ENCODE data around the gene WDTC1. TPM values are rescaled to one million over a fixed set of nuclear protein-coding genes. Genes with fewer than 3 reads are reported as not detected.

Gene WDTC1
- total RNA-seq, 2 donors from 2014 or later = 22.7 to 28.3 TPM

- intact Hi-C loops (cut with DNase I) = no loop called here
- no peaks in the 10 kb centered on the region for H3K36me3 ChIP-seq (replicated peaks in 1 of 2; ENCODE audit: insufficient read depth in 1 of 2, low read depth in 2 of 2)
- WGBS, 2 donors = 18 to 38% methylated on average over 5 of the region's 5 CpGs
- TF ChIP-seq CTCF (IDR thresholded peaks at IDR 0.05) (no peak), POLR2A (IDR thresholded peaks at IDR 0.05) (no peak)
- ATAC-seq = no peak
- peaks cover 27% of the 10 kb centered on the region for H3K4me1 ChIP-seq
- H3K27ac ChIP-seq = peak overlapping the region; percentile 69 to 85 (median 82)
- H3K27me3 ChIP-seq = no peaks in the 10 kb centered on the region
- DNase-seq = no peak
- no peaks in the 10 kb centered on the region for H3K9me3 ChIP-seq
- H3K4me3 ChIP-seq = peak overlapping the region; percentile 37 to 63
Observed at GRCh38 chr1:27343639-27344025, 109.2 kb downstream of the WDTC1 start.

GRCh38 chr1:27345272-27345671 is 110.8 kb downstream of the WDTC1 start:
- TF ChIP-seq CTCF (IDR thresholded peaks at IDR 0.05) = no peak
- TF ChIP-seq POLR2A (IDR thresholded peaks at IDR 0.05) = no peak
- Histone ChIP-seq H3K27ac (no peak overlapping the region), H3K4me1 (peaks cover 43% of the 10 kb centered on the region), H3K4me3 (no peak overlapping the region), H3K36me3 (replicated peaks in 1 of 2; ENCODE audit: insufficient read depth in 1 of 2, low read depth in 2 of 2) (no peaks in the 10 kb centered on the region), H3K27me3 (no peaks in the 10 kb centered on the region), H3K9me3 (no peaks in the 10 kb centered on the region)
- intact Hi-C loops (cut with DNase I) = no loop called here
- ATAC-seq = no peak
- DNase-seq = no peak
- 94 to 96% methylated on average over 9 to 12 of the region's 12 CpGs for WGBS, 2 donors

GRCh38 chr1:27346357-27346756 is 111.9 kb downstream of the WDTC1 start:
- Histone ChIP-seq H3K27me3 (no peaks in the 10 kb centered on the region), H3K4me3 (no peak overlapping the region), H3K27ac (no peak overlapping the region), H3K9me3 (no peaks in the 10 kb centered on the region), H3K4me1 (peaks cover 45% of the 10 kb centered on the region), H3K36me3 (replicated peaks in 1 of 2; ENCODE audit: insufficient read depth in 1 of 2, low read depth in 2 of 2) (no peaks in the 10 kb centered on the region)
- DNase-seq = no peak
- intact Hi-C loops (cut with DNase I) = no loop called here
- no peak for TF ChIP-seq CTCF (IDR thresholded peaks at IDR 0.05)
- TF ChIP-seq POLR2A (IDR thresholded peaks at IDR 0.05) = no peak
- no peak for ATAC-seq
- 89 to 94% methylated on average over 8 of the region's 8 CpGs for WGBS, 2 donors

GRCh38 chr1:27346991-27347624 is 112.7 kb downstream of the WDTC1 start:
- H3K36me3 ChIP-seq (replicated peaks in 1 of 2; ENCODE audit: insufficient read depth in 1 of 2, low read depth in 2 of 2) = no peaks in the 10 kb centered on the region
- no peak for TF ChIP-seq POLR2A (IDR thresholded peaks at IDR 0.05)
- TF ChIP-seq CTCF (IDR thresholded peaks at IDR 0.05) = no peak
- H3K9me3 ChIP-seq = no peaks in the 10 kb centered on the region
- intact Hi-C loops (cut with DNase I) = no loop called here
- DNase-seq (no peak), ATAC-seq (no peak)
- no peak overlapping the region for H3K4me3 ChIP-seq
- no peaks in the 10 kb centered on the region for H3K27me3 ChIP-seq
- 80 to 86% methylated on average over 8 to 13 of the region's 14 CpGs for WGBS, 2 donors
- peaks cover 41% of the 10 kb centered on the region for H3K4me1 ChIP-seq
- no peak overlapping the region for H3K27ac ChIP-seq

Measured in body of pancreas (tissue), 4 donors.